ENCODE measurements around the gene CACNA1H. TPM values are rescaled to one million over a fixed set of nuclear protein-coding genes. Genes with fewer than 3 reads are reported as not detected.

CACNA1H gene
- total RNA-seq, 1 experiment from 2014 or later, result 3.9 TPM

- no peak for DNase-seq (ENCODE audit: extremely low read depth, low read depth)
Measured at GRCh38 chr16:1140582-1141162, 12.2 kb upstream of the CACNA1H start.

DNA sequence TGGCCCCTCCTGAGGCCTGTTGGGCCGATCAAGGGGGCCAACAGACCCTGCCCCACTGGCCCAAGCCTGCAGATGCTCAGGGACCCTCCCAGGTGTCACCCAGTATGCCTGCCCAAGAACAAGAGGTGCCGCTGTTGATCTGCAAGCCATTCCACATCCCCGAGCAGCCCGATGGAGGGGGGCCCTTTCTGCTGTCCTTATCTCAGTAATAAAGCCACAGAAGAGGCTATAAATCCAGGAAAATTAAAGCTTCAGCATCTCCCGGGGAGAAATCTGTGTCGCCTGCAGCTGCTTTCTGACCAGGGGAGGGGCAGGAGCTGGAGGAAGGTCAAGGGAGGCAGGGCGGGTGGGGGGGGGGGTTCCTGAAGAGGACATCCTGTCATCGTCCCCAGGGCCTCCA, 11.7 kb upstream of the CACNA1H start:
- no peak for DNase-seq (ENCODE audit: extremely low read depth, low read depth)

DNA sequence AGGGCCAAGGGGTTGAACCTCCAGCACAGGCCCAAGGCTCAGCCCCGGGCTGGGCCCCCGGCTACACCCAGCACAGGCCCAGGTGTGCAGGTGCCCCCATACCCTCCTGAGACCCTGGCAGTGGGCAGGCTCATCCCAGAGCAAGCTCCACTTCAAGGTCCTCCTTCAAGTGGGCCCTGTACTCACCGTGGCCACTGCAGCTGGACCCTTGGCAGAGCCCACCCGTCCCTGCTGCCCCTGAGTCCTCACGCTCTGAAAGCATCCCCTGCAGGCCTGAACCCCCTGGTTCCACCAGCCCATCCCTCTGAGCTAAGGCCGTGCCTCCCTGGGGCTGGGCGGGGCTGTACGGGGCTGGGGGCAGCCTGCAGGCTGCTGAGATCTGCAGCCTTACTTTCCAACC, 11.2 kb upstream of the CACNA1H start:
- DNase-seq (ENCODE audit: extremely low read depth, low read depth), result no peak

DNA sequence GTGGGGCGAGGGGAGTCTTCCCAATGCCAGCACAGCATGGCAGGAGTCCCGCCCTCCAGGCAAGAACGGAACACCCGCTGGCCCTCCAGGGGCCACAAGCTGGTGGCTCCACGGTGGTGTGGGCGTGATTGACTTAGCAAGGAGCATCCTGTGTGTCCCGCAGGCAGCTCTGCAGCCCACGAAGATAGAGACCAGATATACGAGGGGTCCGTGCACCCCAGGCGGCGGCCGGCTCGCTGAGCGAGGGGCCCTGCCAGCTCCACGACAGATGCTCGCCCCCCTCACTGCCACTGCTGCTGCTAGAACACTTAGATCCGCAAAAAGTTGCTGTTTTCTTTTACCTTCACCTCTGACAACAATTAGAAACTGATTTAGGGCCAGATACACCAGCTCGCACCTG, 10.0 kb upstream of the CACNA1H start:
- DNase-seq (ENCODE audit: extremely low read depth, low read depth), result no peak

- DNase-seq (ENCODE audit: extremely low read depth, low read depth), result no peak
Measured at GRCh38 chr16:1143761-1144450, 9.0 kb upstream of the CACNA1H start.

GRCh38 chr16:1144476-1145382, 8.2 kb upstream of the CACNA1H start:
- DNase-seq (ENCODE audit: extremely low read depth, low read depth), result no peak

GRCh38 chr16:1145383-1146100, 7.4 kb upstream of the CACNA1H start:
- DNase-seq (ENCODE audit: extremely low read depth, low read depth), result no peak

DNA sequence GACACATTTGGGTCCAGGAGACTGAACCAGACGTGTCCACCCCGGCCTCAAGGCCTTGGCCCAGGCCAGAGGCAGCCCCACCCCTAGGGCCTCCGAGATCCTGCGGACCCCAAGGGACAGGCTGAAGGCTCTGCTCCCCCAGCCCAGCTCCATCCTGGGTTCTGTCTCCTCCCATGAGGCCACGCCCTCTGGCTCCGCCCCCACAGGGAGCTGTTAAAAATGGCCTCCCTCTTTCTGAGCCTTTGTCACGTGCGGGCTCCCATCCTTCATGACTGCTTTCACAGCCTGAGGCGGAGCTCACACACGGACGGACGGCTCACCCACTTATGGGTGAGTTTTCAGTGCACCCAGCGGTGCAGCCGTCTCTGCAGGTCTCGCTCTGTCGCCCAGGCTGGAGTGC, 6.5 kb upstream of the CACNA1H start:
- DNase-seq (ENCODE audit: extremely low read depth, low read depth), result no peak

- DNase-seq (ENCODE audit: extremely low read depth, low read depth), result no peak
Measured at GRCh38 chr16:1147027-1147426, 5.9 kb upstream of the CACNA1H start.

GRCh38 chr16:1149101-1149636, 3.7 kb upstream of the CACNA1H start:
- no peak for DNase-seq (ENCODE audit: extremely low read depth, low read depth)

DNA sequence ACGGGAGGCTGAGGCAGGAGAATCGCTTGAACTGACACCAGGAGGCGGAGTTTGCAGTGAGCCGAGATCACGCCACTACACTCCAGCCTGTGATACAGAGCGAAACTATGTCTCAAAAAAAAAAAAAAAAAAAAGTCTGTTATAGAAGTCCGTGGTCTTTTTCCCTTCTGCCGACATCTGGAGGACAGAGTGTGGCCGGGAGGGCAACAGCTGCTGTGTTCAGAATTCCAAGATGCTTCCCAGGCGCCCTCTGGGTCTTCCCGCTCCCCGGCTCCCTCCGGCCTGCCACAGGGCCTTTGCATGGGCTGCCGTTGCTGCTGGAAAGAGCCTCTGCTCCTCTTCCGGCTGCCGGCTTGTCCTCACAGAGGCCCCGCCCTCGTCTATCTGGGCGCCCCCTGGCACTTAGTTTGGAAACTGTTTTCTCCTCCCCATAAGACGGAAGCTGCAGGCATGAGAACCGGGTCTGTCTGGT, 2.4 kb upstream of the CACNA1H start:
- peak; percentile 36 for DNase-seq (ENCODE audit: extremely low read depth, low read depth)

DNA sequence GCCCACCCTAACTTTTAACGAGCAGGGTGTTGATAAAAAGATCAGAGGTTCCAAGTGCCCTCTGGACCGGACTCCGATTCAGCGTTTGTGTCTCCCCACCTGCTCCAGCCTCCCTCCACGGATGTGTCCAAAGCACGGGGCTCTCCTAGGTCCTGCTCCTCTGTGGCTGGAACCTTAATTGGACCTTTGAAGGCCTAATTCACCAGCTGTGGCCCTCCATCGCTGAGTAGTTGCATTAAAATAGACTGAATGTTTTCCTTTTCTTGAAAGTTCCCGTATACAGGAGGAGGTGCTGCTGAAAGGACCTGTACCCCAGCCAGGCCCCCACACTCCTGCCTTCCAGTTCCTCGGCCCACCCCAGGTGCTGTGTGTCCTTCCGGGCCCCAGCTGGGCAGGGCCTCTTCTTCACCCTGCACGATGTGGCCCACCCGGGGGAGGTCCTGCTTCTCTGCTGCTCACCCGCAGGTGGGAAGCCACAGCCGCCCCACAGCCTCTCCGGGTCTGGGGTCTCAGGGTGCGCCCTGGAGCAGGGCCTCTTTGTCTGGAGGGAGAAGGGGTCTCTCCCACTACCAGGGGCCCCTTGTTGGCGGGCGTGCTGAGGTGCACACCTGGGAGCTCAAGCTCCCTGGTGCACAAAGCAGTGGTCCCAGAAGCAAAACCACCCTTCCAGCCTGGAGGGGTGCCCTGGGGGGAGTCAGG, 1.3 kb upstream of the CACNA1H start:
- DNase-seq (ENCODE audit: extremely low read depth, low read depth), result no peak

DNA sequence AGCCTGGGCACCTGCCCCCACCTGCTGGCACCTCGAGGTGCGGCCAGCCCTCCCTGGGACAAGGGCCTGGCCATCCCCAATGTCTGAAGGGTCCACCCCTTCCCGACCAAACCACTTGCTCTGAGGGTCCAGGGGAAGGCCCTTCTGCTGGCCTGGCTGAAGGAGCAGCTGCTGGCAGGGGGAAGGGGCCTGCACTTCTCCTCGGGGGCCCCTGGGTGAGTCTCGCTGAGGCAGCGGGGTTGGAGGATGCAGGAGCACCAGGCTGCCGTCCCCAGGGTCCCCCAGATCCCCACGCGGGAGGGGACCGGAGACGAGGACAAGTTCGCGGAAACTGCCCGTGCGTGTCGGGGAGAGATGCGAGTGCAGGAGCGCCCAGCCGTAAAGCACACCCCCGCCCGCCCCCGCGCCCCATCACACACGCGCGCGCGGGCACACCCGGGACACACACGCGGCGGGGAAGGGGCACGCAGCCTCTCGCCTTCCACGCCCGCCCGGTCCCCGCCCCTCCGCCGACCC, 725 bp upstream of the CACNA1H start:
- DNase-seq (ENCODE audit: extremely low read depth, low read depth), result no peak

DNA sequence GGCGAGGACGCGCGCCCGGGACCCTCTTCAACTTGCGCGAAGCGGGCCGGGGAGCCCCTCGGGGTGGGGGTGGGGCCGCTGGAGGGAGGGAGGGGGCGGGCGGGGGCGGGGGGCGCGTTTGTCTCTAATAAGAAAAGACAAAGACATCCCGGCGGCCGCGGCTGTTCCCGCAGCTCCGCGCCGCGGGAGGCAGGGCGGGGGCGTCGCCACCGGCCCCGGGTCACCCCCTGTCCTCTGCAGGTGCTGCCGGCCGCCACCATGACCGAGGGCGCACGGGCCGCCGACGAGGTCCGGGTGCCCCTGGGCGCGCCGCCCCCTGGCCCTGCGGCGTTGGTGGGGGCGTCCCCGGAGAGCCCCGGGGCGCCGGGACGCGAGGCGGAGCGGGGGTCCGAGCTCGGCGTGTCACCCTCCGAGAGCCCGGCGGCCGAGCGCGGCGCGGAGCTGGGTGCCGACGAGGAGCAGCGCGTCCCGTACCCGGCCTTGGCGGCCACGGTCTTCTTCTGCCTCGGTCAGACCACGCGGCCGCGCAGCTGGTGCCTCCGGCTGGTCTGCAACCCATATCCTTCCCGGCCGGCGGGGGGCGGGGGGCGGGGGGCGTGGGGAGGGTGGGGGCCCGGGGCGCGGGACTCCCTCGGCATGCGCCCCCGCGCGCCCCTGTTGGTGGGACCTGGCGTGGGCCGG, 714 bp downstream of the CACNA1H start:
- no peak for DNase-seq (ENCODE audit: extremely low read depth, low read depth)

GRCh38 chr16:1154291-1154886, 1.5 kb downstream of the CACNA1H start:
- DNase-seq (ENCODE audit: extremely low read depth, low read depth), result no peak

DNA sequence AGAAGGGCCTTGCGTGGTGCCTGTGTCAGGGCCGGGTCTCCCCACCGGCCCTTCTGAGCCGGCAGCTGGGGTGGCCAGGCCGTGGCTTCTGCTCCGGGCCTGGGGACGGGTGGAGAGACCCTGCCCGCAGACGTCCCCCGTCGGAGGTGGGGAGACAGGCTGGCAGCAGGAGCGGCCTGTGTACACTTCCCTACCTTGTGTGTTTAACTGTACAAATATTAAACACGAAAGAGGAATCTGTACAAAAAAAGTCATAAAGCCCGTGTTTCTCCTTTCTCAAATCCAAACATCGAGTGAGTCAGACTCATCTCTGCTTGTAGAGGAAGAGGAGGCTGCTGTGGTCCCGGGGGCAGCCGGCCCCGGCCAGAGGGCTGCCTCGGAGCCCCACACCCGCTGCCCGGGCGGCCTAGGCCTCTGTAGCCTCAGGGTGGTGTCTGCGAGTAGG, 2.0 kb downstream of the CACNA1H start:
- DNase-seq (ENCODE audit: extremely low read depth, low read depth), result no peak

- DNase-seq (ENCODE audit: extremely low read depth, low read depth), result no peak
Measured at GRCh38 chr16:1155353-1156054, 2.6 kb downstream of the CACNA1H start.
